NCI-H345 treated with DMSO at 0.1 percent for 48 hours (cell line): ENCODE measurements around the gene WDFY4.
"Not testable (repeated sequence)": the region's sequence is repeated elsewhere in the genome, so short reads cannot be mapped to it uniquely, and the experiment has no call there.

Experiments used
- DNase-seq: peaks from one replicate; lab custom pipeline; 2025; ENCODE audit not compliant: unreplicated experiment; lab: John Stamatoyannopoulos, UW

Gene WDFY4, protein sequence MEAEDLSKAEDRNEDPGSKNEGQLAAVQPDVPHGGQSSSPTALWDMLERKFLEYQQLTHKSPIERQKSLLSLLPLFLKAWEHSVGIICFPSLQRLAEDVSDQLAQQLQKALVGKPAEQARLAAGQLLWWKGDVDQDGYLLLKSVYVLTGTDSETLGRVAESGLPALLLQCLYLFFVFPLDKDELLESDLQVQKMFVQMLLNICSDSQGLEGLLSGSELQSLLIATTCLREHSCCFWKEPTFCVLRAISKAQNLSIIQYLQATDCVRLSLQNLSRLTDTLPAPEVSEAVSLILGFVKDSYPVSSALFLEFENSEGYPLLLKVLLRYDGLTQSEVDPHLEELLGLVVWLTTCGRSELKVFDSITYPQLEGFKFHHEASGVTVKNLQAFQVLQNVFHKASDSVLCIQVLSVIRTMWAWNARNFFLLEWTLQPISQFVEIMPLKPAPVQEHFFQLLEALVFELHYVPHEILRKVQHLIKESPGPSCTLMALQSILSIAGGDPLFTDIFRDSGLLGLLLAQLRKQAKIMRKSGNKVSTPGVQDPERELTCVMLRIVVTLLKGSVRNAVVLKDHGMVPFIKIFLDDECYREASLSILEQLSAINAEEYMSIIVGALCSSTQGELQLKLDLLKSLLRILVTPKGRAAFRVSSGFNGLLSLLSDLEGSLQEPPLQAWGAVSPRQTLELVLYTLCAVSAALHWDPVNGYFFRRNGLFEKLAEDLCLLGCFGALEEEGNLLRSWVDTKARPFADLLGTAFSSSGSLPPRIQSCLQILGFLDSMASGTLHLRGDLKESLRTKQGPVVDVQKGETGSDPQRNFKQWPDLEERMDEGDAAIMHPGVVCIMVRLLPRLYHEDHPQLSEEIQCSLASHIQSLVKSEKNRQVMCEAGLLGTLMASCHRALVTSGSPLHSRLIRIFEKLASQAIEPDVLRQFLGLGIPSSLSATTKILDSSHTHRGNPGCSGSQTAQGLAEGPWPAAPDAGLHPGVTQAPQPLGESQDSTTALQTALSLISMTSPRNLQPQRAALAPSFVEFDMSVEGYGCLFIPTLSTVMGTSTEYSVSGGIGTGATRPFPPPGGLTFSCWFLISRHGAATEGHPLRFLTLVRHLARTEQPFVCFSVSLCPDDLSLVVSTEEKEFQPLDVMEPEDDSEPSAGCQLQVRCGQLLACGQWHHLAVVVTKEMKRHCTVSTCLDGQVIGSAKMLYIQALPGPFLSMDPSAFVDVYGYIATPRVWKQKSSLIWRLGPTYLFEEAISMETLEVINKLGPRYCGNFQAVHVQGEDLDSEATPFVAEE (N-terminal part only)

DNA sequence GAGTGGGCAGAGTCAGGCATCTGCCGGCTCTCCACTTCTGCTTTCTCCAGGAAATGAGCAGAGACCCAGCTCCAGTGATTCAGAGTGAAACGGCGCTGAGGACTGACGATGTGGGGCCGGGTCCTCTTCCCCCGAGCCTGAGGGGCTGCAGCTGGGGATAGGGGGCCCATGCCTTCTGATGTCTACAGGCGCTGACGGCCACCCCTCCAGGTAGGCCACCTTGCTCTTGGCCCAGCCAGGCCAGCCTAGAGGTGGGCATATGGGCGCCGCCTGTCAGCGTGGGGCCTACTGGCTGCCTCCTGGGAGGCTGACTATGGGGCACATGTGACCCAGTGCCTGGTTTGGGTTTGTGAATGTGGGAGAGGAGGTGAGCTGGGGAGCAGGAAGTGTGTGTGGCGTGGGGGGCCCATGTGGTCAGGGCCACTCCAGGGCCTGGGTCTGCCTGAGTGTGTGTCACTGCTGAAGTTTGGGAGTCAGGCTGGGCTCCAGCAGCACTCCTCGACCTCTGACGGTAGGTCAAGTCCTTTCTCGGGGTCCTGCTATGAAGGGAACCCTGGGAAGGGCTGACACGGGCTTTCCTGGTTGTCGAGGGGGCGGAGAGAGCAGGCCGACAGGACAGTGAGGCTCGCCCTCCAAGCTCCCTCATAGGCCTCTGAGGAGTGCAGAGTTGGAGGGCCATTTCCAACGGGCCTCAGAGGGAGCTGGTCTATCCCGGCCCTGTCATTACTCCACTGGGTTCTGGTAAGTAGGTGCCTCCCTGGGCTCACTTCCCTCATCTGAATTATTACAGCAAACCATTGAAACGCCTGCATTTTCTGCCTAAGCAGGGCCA lies at the start of gene WDFY4:
Gene WDFY4 (plus strand): TSS at position 82 of the 832 bp plus-strand sequence. CDS start 24,860 bp downstream, outside the sequence.
- DNase-seq, result no peak

DNA sequence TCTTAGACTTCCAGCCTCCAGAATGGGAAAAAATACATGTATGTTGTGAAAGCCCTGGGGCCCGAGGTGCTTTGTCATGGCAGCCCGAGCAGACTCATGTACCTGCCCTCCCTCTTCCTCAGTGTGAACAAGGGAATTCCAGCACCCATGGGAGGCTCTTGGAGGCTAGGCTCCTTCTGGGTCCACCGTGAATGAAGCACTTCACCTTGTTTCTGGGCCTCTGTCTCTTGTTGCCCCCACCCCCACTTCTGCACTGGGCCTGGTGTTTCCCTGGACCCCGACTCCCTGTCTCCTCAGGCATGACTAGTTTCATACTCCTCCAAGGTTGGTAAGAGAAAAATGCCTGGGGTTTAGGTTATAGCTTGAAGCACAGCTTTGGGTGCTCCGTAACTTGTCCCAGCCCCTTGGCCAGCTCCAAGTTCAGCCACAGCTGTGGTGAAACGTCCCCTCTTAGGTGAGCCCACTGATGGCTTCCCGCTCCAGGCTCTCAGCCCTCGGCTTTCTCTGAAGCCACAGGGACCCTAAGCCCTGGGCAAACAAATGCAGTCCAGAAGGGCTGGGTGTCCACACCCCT lies 49.6 kb upstream of the WDFY4 start:
- DNase-seq, result no peak

DNA sequence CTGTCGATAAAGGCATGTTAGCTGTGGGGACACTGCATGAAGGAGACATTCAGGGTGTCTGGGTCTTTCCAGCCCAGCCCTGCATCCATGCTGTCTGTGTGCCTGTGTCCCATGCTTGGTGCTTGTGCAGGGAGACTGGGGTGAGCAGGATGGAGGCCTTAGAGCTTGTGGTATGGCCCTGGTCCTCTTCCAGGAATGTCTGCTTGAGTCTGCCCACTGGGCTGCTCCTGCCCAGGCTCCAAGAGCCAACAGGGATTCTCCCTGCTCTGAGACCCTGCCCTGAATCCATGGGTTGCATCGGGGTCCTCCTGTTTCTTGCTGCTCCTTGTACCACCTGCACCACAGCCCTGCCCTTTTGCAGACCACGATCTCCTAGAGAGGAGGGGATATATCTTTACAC lies 48.4 kb upstream of the WDFY4 start:
- DNase-seq, result no peak

DNA sequence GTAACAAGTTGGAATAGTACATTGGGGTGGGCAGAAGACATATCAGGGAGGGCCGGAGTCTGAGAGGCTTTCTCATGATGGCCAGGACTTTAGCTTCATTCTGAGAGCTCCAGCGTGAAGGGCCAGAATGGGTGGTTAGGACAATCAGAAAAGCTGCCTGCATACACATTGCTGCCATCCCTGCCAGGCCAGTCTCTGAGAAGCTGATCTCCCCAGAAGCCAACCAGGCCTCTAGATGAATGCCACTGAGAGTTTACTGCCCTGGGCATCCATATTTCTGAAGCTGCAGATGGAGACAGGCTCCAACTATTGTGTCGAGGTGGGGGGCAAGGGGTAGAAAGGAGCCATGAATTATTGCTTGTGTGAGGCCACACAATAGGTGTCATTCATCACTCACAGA lies 47.8 kb upstream of the WDFY4 start:
- DNase-seq, result no peak

DNA sequence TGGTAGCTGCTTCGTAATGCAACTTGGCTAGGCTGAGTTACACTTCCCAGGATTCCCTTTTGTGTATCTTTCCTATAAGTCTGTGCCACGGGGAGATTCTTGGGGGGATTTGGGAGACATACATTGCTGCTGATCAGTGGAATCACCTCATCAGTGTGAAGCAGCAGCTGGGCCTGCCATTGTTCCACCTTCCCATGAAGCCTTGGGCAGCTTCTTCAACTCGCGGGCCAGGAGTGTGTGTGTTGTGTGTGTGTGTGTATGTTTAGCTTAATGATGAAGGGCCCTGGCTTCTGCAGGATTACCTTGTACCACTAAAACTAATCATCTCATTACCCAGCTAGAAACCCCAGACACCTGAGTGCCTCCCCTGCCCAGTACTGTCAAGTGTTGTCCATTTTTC lies 46.5 kb upstream of the WDFY4 start:
- no peak for DNase-seq

DNA sequence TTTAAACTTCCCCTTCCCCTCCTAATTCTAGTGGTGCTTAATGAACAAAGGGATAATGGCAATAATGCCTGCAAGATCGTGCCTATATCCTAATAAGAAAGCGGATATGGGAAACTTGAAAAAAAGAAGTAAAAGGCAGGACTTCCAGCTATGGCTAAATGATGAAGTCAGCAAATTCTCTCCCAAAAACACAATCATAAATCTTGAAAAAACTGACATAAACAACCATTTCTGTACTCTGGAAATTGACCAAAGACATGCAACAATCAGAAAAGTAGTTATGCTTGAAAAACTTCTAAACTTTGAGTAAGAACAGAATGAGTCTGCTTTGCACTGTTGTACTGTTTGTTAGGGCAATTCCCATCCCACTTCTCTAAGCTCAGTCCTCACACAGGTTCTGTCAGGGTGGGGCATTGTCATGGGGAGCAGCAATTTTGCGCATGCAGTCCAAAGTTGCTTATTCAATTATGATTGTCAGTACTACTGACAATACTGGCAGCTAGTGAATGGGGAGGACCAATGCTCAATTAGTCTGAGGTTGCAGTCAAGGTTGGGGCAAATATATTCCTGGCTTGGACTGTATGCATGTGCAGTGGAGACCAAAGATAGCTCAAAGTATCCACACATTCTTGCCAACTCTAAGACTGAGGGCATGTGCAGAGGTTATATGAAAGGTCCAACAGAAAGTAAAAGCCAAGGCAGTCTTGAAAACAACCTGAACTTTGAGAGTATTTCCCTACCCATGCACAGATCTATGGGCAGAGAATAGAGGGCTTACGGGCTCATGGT lies 45.7 kb upstream of the WDFY4 start:
- DNase-seq, result no peak

DNA sequence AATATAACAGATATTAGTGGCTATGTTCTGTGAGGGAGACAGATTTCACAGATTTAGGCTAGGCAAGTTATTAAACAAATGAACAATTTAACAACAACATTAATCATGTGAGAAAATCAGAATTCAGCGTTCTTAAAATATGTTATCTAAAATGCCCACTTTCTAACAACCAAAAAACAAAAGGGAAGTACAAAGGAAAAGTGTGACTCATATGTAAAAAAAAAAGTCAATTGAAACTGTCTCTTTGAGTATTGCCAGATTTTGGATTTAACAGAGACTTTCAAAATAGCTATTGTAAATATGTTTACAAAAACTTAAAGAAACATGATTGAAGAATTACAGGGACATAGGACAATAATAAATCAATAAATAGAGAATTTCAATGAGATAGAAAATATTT lies 45.0 kb upstream of the WDFY4 start:
- DNase-seq, result no peak

DNA sequence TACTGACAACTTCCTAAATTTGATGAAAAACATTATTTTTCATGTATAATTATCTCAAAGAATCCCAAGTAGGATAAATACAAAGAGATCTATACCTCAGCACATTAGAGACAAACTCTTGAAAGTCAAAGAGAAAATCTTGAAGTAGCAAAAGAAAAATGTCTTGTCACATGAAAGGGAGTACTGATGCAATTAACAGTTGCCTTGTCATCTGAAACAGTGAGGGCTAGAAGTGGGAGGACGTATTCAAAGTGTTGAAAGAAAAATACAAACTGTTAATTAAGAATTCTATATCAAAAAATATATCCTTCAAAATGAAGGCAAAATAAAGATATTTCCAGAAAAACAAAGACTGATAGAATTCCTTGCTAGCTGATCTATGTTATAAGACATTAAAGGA lies 44.3 kb upstream of the WDFY4 start:
- DNase-seq, result no peak

DNA sequence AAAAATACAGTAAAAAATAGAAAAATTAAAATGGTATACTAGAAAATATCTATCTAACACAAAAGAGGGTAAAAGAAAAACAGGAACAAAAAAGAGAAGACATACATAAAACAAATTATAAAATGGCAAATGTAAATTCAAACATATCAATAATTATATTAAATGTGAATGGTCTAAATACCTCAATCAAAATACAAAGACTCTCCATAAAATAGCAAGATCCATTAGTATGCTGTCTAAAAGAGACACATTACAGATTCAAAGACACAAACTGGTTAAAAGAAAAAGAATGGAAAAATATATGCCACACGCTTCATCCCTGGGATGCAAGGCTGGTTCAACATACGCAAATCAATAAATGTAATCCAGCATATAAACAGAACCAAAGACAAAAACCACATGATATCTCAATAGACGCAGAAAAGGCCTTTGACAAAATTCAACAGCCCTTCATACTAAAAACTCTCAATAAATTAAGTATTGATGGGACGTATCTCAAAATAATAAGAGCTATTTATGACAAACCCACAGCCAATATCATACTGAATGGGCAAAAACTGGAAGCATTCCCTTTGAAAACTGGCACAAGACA lies 43.5 kb upstream of the WDFY4 start:
- not testable (repeated sequence) for DNase-seq

DNA sequence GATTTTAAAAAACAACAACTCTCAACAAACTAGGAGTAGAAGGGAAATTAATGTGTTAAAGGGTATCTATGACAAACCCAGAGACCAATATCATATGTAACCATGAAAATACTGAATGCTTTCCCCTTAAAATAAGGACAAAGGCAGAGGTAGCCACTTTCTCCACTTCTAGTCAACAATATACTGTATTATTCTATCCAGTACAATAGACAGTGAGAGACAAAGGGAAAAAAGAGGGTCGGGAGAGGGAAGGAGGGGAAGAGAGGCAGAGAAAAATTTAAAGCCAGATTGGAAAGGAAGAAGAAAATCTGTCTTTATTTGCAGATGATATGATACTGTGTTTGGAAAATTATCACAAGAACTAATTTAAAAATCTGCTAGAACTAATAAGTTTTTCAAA lies 39.1 kb upstream of the WDFY4 start:
- no peak for DNase-seq

DNA sequence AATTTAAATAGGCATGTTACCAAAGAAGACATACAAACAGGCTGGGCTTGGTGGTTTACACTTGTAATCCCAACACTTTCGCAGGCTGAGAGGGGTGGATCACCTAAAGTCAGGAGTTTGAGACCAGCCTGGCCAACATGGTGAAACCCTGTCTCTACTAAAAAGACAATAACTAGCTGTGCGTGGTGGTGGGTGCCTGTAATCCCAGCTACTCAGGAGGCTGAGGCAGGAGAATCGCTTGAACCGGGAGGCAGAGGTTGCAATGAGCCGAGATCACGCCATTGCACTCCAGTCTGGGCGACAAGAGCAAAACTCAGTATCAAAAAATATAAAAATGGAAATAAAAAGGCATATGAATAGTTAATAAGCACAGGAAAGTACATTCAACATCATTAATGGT lies 37.6 kb upstream of the WDFY4 start:
- not testable (repeated sequence) for DNase-seq

DNA sequence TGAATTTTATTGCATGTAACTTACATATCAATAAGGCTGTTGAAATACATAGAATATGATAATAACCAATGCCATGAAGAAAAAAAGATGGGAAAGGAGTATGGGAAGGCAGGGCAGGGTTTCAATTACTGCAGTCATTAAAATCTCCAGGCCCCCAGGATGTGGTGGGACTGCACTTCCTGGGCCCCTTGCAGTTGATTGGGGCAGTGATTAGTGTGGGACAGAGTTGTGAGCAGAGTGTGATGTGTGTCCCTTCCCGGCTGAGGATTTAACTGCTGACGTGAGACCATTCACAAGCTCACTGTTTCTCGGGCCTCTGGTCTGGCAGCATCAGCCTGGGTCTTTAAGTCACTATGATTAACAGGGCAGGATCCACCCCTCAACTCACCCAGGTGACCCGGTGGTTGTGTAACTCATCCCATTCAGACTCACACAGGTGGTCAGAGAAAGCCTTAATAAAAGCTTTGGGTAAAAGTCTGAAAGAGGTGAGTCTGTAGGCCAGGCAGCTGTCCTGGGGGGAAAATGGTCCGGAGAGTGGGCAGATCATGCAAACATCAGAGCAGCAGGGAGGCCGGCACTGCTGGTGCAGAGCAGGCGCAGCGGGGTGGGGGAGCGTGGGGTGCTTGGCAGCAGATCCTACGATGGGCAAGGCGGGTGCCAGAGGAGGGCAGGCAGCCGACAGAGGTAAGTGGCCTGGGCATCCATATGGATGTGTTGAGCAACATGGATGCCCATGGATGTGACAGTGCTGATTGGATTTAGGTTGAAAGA lies 36.3 kb upstream of the WDFY4 start:
- DNase-seq, result no peak

DNA sequence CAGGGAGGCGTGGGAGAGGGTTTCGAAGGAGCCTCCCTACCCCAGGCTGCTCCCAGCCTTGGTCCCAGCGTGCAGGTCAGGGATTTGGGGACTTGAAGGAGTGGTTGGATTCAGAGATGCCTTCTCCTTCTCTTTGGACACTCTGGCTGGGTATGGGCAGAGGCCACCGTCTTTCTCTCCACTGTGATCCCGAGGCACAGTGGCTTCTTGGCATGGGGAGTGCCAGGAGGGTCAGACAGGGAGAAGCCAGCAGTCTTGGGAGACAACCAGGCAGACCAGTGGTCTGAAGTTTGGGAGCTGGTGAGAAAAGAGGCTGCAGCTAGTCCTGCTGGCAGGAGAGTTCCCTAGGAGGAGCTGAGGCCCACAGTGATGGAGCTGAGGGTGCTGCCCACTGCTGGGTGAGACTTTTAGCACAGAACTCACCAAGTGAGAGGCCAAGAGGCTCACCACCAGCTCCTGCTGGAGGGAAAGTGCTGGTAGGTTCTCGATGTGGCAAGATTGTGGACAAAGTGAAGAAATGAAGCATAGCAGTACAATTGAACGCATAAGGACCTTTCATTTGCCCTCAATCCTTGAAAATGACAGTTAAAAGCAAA lies 35.2 kb upstream of the WDFY4 start:
- DNase-seq, result no peak

DNA sequence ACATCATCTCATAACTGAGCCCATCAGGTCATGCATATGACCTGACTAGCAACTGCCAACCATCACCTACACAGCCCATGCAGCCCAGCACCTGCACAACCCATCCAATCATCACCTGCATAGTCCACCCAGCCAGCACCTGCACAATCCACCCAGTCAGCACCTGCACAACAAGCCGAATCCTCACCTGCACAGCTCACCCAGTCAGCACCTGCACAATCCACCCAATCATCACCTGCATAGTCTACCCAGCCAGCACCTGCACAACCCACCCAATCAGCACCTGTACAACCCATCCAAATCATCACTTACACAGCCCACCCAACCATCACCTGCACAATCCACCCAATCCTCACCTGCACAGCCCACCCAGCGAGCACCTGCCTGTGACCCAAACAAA lies 33.4 kb upstream of the WDFY4 start:
- no peak for DNase-seq

DNA sequence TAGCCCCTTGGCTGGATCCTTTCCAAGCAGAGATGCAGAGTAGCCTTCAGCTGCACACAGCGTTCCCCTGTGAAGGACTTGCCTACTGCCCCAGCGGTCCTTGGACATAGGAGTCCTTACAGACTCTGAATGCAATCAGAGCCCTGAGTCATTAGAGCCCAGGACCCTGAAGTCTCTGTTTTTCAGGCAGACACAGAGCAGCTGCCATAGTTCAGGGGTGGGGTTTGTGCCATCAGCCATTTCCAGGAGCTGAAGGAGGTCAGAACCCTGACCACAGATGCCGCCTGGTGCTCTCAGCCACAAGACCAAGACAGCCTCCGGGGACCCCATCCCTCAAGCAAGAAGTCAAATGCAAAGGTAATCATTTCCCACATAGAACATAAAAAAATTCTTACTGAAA lies 32.8 kb upstream of the WDFY4 start:
- DNase-seq, result no peak

DNA sequence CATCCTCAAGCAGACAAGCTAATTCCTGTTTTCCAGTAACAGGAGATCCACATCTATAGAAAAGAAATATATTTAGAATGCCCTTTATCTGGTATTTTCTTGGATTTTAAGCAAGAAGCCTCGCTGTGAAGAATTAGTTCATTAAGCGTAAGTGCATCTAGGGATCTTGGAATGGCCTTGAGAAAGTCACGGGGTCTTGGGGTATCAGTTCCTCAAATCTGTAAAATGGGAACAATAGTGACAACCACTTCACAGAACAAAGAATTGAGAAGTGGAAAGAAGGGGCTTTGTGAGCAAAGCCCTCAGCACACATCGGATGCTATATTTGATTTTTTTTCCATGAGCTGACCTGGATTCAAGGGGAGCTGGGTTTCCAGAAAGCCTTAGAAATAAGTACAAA lies 32.3 kb upstream of the WDFY4 start:
- no peak for DNase-seq

DNA sequence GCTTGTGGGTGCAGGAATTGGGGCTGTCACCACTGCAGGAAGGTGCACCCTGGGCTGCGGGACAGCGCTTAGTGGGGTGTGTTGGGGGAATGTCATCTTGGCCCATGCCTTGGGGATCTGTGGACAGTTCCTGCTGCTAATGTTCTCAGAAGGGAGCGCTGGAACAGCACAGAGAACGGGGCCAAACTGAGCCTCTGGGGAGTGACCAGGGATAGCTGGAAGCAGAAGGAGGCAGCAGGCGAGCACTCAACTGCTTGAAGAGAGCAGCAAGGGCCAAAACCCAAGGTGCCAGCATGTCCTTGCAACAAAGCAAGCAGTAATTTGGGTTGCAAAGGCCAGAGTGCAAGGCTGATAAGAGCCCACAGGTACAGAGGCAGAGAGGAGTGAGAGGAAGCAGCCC lies 31.3 kb upstream of the WDFY4 start:
- DNase-seq, result no peak
